WERI-Rb-1 (cell line): ENCODE measurements around the gene AGXT.

Experiments used
- DNase-seq: peaks from one replicate; pipeline ENCODE4 v3.0.0-alpha.2; 2020
- H3K27ac ChIP-seq: fragments of 250-450 bp; sonication (Bioruptor Pico); 2 replicates; pipeline ENCODE4 v1.5.1; 2020; ENCODE audit warnings: mild to moderate bottlenecking, moderate library complexity
- H3K27me3 ChIP-seq: fragments of 250-450 bp; sonication (Bioruptor Pico); 2 replicates; pipeline ENCODE4 v1.5.1; 2021; ENCODE audit warnings: mild to moderate bottlenecking, low read depth, moderate library complexity; ENCODE audit not compliant: insufficient read depth, severe bottlenecking
- H3K36me3 ChIP-seq: fragments of 250-450 bp; sonication (Bioruptor Pico); 2 replicates; pipeline ENCODE4 v1.5.1; 2020; ENCODE audit warnings: mild to moderate bottlenecking, moderate library complexity
- H3K4me3 ChIP-seq: 2 replicates; pipeline ENCODE4 v1.5.1; 2011; ENCODE audit warnings: low read depth, mild to moderate bottlenecking, control low read depth, low read length
- H3K9me3 ChIP-seq: fragments of 250-450 bp; sonication (Bioruptor Pico); 2 replicates; pipeline ENCODE4 v1.5.1; 2021; ENCODE audit warnings: mild to moderate bottlenecking, moderate library complexity; ENCODE audit not compliant: severe bottlenecking
- CTCF ChIP-seq: IDR thresholded peaks from 2 replicates; pipeline ENCODE4 v1.5.1; 2011; ENCODE audit warnings: low read depth, mild to moderate bottlenecking, control low read depth, inconsistent platforms, low read length

AGXT gene

DNA sequence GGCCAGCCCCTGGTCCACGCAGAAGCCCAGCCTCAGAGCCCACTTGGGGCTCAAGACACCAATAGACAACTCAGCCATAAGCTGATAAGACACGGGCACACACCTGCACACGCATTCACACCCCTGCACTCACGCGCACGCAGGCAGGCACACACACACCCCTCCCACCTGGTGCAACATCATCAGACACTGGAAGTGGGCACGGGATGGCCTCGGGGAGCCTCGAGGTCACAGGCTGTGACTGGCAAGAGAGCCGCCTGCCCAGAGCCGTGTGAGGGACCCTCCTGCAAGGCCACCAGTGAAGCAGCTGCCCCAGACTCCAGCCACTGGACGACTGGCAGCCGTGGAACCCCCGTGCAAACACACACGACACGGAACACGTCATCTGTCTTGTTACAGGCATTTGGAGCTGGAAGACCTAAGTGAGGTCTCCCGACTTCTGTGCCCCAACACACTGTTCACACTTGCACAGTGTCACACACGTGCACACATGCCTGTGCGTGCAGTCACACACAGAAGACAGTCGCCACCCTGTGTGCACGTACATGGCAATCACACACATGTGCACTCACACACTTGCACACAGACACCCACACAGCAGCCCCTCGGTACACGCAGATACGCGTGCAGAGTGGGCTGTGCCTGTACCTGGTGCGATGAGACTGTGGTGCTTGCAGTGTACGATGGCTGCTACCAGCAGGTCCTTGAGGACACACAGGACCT lies 26.4 kb downstream of the AGXT start:
- Histone ChIP-seq H3K36me3 (no peaks in the 10 kb centered on the region), H3K9me3 (no peaks in the 10 kb centered on the region), H3K27ac (no peak overlapping the region), H3K4me3 (no peak overlapping the region), H3K27me3 (no peaks in the 10 kb centered on the region)
- no peak for TF ChIP-seq CTCF
- DNase-seq, result no peak

GRCh38 chr2:240895656-240896388 lies 27.2 kb downstream of the AGXT start, which contains the start of gene MAB21L4:
TSS of gene MAB21L4 (minus strand) at chr2:240896156. CDS start at chr2:240895997, 159 bp downstream.
- DNase-seq, result no peak
- Histone ChIP-seq H3K36me3 (no peaks in the 10 kb centered on the region), H3K9me3 (no peaks in the 10 kb centered on the region), H3K4me3 (no peak within 1 kb of the TSS), H3K27ac (no peak within 1 kb of the TSS), H3K27me3 (no peaks in the 10 kb centered on the region)
- no peak for TF ChIP-seq CTCF

GRCh38 chr2:240896394-240896793 lies 27.8 kb downstream of the AGXT start:
- Histone ChIP-seq H3K27ac (no peak overlapping the region), H3K9me3 (no peaks in the 10 kb centered on the region), H3K36me3 (no peaks in the 10 kb centered on the region), H3K4me3 (no peak overlapping the region), H3K27me3 (no peaks in the 10 kb centered on the region)
- no peak for TF ChIP-seq CTCF
- no peak for DNase-seq

DNA sequence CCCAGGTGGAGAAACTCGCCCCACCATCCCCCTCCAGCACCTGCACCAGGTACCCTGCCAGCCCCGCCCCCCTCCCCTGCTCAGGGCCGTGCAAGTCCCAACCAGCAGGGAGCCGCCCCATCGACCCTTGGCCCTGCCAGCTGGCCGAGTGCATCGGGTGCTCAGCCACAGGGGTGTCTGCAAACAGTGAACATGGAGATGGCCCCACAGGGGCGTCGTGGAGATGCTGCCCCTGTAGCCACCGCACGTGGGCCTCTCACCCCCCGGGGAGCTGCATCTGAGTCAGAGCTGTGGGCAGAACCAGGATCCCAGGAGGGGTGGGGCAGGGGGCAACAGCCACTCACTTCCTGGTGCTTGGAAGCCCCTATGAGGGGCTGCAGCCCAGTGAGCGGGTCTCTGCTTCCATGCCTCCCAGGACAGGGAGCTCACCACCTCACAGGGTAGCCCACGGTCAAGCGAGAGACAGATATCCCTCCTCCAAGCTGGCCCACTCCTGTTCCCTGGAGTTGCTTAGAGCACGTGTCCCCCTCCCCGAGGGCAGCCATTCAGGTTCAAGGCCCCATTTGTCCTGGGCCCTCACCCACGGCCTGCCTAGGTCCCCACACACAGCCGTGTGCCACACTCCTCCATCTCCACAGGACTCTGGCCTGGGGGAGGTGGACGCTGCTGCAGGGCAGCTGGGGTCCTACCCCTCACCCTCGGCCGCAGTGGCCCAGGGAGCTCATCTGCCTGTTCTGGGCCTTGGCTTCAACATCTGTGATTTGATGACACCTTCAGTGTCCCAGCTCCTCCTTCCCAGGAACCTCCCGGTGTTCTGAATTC lies 28.5 kb downstream of the AGXT start:
- Histone ChIP-seq H3K27ac (no peak overlapping the region), H3K27me3 (no peaks in the 10 kb centered on the region), H3K36me3 (no peaks in the 10 kb centered on the region), H3K4me3 (no peak overlapping the region), H3K9me3 (no peaks in the 10 kb centered on the region)
- DNase-seq, result no peak
- TF ChIP-seq CTCF, result no peak

- H3K27me3 ChIP-seq, result no peaks in the 10 kb centered on the region
- H3K27ac ChIP-seq, result no peak overlapping the region
- no peak for TF ChIP-seq CTCF
- H3K4me3 ChIP-seq, result no peak overlapping the region
- H3K36me3 ChIP-seq, result no peaks in the 10 kb centered on the region
- DNase-seq, result no peak
- no peaks in the 10 kb centered on the region for H3K9me3 ChIP-seq
Observed at GRCh38 chr2:240898108-240898730, 29.6 kb downstream of the AGXT start.
